ENCODE data around the gene MAGOH. TPM values are rescaled to one million over a fixed set of nuclear protein-coding genes. Genes with fewer than 3 reads are reported as not detected.

MAGOH gene
- total and polyA plus RNA-seq, 11 donors = 18.8 to 74.2 (median 24.1) TPM

DNA sequence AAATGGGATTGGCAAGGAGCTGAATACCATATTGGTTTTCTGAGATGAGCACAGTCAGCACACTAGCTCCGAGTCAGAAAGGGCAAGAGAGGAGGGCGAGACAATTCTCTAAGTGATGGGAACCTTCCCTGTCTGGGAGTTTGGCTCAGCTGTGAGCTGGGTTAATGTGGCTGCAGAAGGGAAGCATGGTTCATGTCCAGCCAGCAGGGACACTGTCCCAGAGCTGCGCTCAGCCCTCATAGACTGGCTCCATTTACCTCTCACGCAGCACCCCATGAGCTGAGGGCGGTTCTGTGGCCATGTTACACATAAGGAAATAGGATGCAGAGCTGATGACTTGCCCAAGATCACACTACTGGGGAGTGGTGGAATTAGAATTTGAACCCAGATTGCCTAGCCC is 57.4 kb downstream of the MAGOH start:
- WGBS, 4 donors = 92 to 100% (median 96%) methylated on average over 3 to 5 of the region's 5 CpGs
- TF ChIP-seq, protein P1, sequence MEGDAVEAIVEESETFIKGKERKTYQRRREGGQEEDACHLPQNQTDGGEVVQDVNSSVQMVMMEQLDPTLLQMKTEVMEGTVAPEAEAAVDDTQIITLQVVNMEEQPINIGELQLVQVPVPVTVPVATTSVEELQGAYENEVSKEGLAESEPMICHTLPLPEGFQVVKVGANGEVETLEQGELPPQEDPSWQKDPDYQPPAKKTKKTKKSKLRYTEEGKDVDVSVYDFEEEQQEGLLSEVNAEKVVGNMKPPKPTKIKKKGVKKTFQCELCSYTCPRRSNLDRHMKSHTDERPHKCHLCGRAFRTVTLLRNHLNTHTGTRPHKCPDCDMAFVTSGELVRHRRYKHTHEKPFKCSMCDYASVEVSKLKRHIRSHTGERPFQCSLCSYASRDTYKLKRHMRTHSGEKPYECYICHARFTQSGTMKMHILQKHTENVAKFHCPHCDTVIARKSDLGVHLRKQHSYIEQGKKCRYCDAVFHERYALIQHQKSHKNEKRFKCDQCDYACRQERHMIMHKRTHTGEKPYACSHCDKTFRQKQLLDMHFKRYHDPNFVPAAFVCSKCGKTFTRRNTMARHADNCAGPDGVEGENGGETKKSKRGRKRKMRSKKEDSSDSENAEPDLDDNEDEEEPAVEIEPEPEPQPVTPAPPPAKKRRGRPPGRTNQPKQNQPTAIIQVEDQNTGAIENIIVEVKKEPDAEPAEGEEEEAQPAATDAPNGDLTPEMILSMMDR (IDR thresholded peaks at IDR 0.05) = no peak
- no peak for TF ChIP-seq POLR2A (IDR thresholded peaks at IDR 0.05)
- Histone ChIP-seq H3K4me1 (peaks cover 0 to 33% (median 9%) of the 10 kb centered on the region in 12 donors), H3K27me3 (no peaks in the 10 kb centered on the region), H3K36me3 (no peaks in the 10 kb centered on the region), H3K4me3 (no peak overlapping the region), H3K27ac (no peak overlapping the region), H3K9me3 (peaks cover 0 to 2% (median 0%) of the 10 kb centered on the region in 12 donors)
- no peak for ATAC-seq
- intact Hi-C loops (cut with DNase I) = loop anchor here in 8 of 10 donors (5.0 to 10.0 kb wide), 11 partner anchors 116 to 486 kb away; partner anchors contain the start of genes PODN (in 2 of the 8), COA7 (in 1 of the 8), ECHDC2 (in 1 of the 8) and SCP2 (in 1 of the 8)
- DNase-seq = no peak

DNA sequence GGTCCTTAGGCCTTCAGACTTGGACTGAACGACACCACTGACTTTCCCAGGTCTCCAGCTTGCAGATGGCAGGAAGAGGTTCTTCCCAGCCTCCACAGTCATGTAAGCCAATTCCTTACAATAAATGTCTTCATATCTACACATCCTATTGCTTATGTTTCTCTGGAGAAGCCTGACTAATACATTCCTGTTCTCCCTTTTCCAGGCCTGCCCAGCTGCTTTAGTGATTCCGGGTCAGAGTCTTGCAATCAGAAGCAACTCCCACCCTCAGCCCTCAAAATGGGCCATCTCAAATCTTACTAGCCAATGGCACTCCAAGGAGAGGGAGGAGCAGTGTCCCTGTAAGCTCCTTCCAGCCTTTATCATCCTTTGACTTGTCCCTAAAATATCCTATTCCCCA is 58.1 kb downstream of the MAGOH start:
- intact Hi-C loops (cut with DNase I) = loop anchor here in 8 of 10 donors (5.0 to 10.0 kb wide), 11 partner anchors 115 to 485 kb away; partner anchors contain the start of genes PODN (in 2 of the 8), COA7 (in 1 of the 8), ECHDC2 (in 1 of the 8) and SCP2 (in 1 of the 8)
- Histone ChIP-seq H3K4me1 (peaks cover 0 to 35% (median 9%) of the 10 kb centered on the region in 12 donors), H3K9me3 (no peaks in the 10 kb centered on the region), H3K36me3 (no peaks in the 10 kb centered on the region), H3K4me3 (no peak overlapping the region), H3K27ac (no peak overlapping the region), H3K27me3 (no peaks in the 10 kb centered on the region)
- WGBS, 4 donors = 70 to 76% (median 74%) methylated on average over 2 of the region's 2 CpGs
- ATAC-seq = no peak
- TF ChIP-seq POLR2A (IDR thresholded peaks at IDR 0.05) = no peak
- TF ChIP-seq, protein P1 (IDR thresholded peaks at IDR 0.05) = no peak
- no peak for DNase-seq

Other genes starting within 250 kb of the MAGOH start
- gene PODN, start 176.3 kb downstream of the MAGOH start, total RNA-seq = 10 to 100 TPM in 8 of 9 donors, 1 to 10 TPM in 1; 5.9 to 61.8 (median 18.5) TPM
- 1 to 10 TPM; 5.2 to 9.8 TPM for gene PODN, start 176.3 kb downstream of the MAGOH start, polyA plus RNA-seq
- 1 to 10 TPM in 1 of 9 donors, under 1 TPM in 6, not detected in 2; 0.08 to 1.1 (median 0.37) TPM for gene SLC1A7, start 95.9 kb downstream of the MAGOH start, total RNA-seq
- under 1 TPM; 0.07 to 0.19 TPM for gene SLC1A7, start 95.9 kb downstream of the MAGOH start, polyA plus RNA-seq
- 10 to 100 TPM; 24.2 to 62.3 (median 35.8) TPM for gene CPT2, start 41.7 kb downstream of the MAGOH start, total RNA-seq
- gene CPT2, start 41.7 kb downstream of the MAGOH start, polyA plus RNA-seq = 10 to 100 TPM; 14.7 to 19.6 TPM
- 10 to 100 TPM; 39.4 to 52.1 (median 46.1) TPM for gene CZIB, start 17.9 kb downstream of the MAGOH start, total RNA-seq
- gene CZIB, start 17.9 kb downstream of the MAGOH start, polyA plus RNA-seq = 10 to 100 TPM; 45.2 to 85.0 TPM
- 1 to 10 TPM in 8 of 9 donors, under 1 TPM in 1; 0.75 to 8.0 (median 1.7) TPM for gene LRP8, start 89.6 kb upstream of the MAGOH start, total RNA-seq
- gene LRP8, start 89.6 kb upstream of the MAGOH start, polyA plus RNA-seq = 1 to 10 TPM in 1 of 2 donors, under 1 TPM in 1; 0.27 to 2.8 TPM
- gene DMRTB1, start 220.9 kb upstream of the MAGOH start, total RNA-seq = not detected
- gene DMRTB1, start 220.9 kb upstream of the MAGOH start, polyA plus RNA-seq = not detected